ENCODE results near the gene PGRMC2.

Gene PGRMC2

DNA sequence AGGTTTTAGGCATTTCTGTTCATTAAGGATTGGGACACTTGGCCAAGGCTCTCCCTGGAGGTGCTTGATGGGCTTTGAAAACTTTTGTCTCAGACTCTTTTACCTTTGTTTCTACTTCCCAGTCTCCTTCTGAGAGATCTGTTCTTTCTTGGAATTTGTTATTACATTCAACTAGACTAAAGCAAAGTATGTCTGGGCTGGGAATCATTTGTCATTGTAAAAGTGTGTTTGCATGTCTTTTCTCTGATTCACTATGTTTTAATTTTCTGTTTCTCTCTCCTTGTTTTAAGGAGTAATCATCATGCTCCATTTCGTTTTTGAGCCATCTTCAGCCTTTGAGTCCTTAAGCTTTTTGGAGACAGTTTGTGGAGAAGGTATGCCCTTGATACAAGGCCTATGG is 12.2 kb upstream of the PGRMC2 start:
- no peak for DNase-seq (ENCODE audit: extremely low read depth, low read depth)
- TF ChIP-seq, protein P1, sequence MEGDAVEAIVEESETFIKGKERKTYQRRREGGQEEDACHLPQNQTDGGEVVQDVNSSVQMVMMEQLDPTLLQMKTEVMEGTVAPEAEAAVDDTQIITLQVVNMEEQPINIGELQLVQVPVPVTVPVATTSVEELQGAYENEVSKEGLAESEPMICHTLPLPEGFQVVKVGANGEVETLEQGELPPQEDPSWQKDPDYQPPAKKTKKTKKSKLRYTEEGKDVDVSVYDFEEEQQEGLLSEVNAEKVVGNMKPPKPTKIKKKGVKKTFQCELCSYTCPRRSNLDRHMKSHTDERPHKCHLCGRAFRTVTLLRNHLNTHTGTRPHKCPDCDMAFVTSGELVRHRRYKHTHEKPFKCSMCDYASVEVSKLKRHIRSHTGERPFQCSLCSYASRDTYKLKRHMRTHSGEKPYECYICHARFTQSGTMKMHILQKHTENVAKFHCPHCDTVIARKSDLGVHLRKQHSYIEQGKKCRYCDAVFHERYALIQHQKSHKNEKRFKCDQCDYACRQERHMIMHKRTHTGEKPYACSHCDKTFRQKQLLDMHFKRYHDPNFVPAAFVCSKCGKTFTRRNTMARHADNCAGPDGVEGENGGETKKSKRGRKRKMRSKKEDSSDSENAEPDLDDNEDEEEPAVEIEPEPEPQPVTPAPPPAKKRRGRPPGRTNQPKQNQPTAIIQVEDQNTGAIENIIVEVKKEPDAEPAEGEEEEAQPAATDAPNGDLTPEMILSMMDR (IDR thresholded peaks at IDR 0.05; ENCODE audit: low read depth, low read length) = no peak

- DNase-seq (ENCODE audit: extremely low read depth, low read depth) = no peak
- TF ChIP-seq, protein P1 (IDR thresholded peaks at IDR 0.05; ENCODE audit: low read depth, low read length) = no peak
Measured at GRCh38 chr4:128298852-128299251, 11.2 kb upstream of the PGRMC2 start.

- no peak for DNase-seq (ENCODE audit: extremely low read depth, low read depth)
- TF ChIP-seq, protein P1 (IDR thresholded peaks at IDR 0.05; ENCODE audit: low read depth, low read length) = no peak
Measured at GRCh38 chr4:128298146-128298758, 10.6 kb upstream of the PGRMC2 start.

DNA sequence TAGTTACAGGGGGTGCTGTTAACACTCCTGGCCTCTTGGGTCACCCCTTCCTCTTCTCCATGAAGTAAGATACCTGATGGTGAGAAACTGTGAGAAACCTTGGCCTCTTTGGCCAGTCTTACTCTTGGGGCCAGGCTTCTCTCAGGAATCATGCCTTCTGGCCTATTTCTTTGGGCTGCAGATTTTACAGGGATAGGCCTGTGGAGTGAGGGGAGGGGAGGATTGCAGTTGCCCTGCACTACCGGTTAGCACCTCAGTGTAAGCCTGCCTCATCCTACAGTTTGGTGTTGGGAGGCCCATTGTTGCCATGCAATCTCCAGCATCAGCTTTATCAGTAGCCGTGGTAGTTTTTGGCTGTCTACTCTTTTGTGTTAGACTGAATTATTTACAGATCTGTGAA is 7.6 kb upstream of the PGRMC2 start:
- TF ChIP-seq, protein P1 (IDR thresholded peaks at IDR 0.05; ENCODE audit: low read depth, low read length) = no peak

DNA sequence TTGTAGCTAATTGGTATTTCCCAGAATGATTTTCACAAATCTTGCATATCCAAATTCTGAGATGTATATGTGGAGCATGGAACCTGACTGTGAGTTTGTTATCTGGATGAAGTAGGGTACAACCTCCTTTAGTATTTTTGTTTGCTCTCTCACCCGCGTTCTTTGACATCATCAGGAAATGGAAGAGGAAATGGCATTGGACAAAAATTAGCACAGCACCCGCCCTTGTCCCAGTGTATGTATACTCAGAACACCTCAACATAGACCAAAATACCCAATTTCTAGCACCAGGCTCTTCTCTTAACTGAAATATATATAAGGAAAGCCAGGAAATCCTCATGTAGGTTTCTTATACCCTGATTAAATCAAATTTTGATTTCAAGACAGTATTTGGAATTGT is 6.9 kb upstream of the PGRMC2 start:
- TF ChIP-seq, protein P1 (IDR thresholded peaks at IDR 0.05; ENCODE audit: low read depth, low read length) = no peak
- DNase-seq (ENCODE audit: extremely low read depth, low read depth) = no peak

More for the DNA sequence above, 7.6 kb upstream of the PGRMC2 start:
- no peak for DNase-seq (ENCODE audit: extremely low read depth, low read depth)

DNA sequence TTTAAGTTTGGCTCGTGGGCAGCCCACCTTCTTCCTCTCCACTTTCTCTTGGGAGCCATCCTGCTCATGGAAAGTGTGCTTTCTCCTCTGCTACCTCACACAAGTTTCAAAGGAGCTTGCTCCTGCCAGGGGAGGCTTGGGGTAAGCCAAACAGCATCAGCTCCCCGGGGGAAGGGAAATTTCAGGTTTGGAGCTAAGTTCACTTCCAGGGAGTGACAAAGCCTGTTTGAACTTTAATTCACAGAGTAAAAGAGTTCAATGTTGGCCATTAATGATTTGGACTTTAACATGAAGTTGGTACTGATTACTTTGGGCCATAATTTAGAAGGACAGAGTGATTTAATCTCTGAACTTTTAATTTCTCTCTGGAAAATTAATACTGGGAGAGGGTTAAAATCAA is 4.7 kb upstream of the PGRMC2 start:
- DNase-seq (ENCODE audit: extremely low read depth, low read depth) = no peak
- TF ChIP-seq, protein P1 (IDR thresholded peaks at IDR 0.05; ENCODE audit: low read depth, low read length) = no peak

DNA sequence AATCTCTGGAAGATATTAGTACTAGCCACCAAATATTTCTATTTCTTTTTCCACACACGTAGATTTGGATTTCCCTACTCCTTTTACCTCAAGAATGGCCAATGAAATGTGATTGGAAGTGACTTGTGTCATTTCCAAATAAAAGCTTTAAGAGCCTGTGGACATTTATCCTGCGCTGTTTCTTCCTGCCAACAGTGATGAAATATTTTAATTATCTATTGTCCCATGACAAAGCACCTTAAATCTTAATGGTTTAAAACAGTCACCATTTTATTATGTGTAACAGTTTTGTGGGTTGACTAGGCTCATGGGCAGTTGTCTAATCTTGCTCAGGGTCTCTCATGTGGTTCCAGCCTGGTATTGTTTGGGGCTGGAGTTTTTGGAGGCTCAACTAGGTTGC is 3.5 kb upstream of the PGRMC2 start:
- TF ChIP-seq, protein P1 (IDR thresholded peaks at IDR 0.05; ENCODE audit: low read depth, low read length) = no peak
- DNase-seq (ENCODE audit: extremely low read depth, low read depth) = no peak
